ENCODE data around the gene ACBD6. TPM values are rescaled to one million over a fixed set of nuclear protein-coding genes. Genes with fewer than 3 reads are reported as not detected.
"Not testable (repeated sequence)": the region's sequence is repeated elsewhere in the genome, so short reads cannot be mapped to it uniquely, and the experiment has no call there.

ACBD6 gene
- polyA plus RNA-seq (ENCODE audit: insufficient read length in 12 of 12), result 10 to 100 TPM in 11 of 12 donors, not detected in 1; 39.9 to 60.9 (median 48.7) TPM
- long read RNA-seq, donor 1, transcript ACBD6-201 (8 exons, 1,670 nt), result major isoform, 9 of 18 reads
- long read RNA-seq, donor 1, partial matches to known transcripts, result 8 of 18 reads
- long read RNA-seq, donor 1, other reads (novel, unspliced or antisense), result 0 of 18 reads
- long read RNA-seq, donor 2, transcript ACBD6-201 (8 exons, 1,670 nt), result major isoform, 17 of 17 reads
- long read RNA-seq, donor 2, partial matches to known transcripts, result 0 of 17 reads
- long read RNA-seq, donor 2, other reads (novel, unspliced or antisense), result 0 of 17 reads
- long read RNA-seq, donor 3, transcript ACBD6-201 (8 exons, 1,670 nt), result major isoform, 13 of 13 reads
- long read RNA-seq, donor 3, partial matches to known transcripts, result 0 of 13 reads
- long read RNA-seq, donor 3, other reads (novel, unspliced or antisense), result 0 of 13 reads
- long read RNA-seq, donor 4, partial matches to known transcripts, result 0 of 2 reads
- long read RNA-seq, donor 4, other reads (novel, unspliced or antisense), result 0 of 2 reads
- long read RNA-seq, donor 5, transcript ACBD6-201 (8 exons, 1,670 nt), result major isoform, 11 of 19 reads
- long read RNA-seq, donor 5, partial matches to known transcripts, result 8 of 19 reads
- long read RNA-seq, donor 5, other reads (novel, unspliced or antisense), result 0 of 19 reads
- long read RNA-seq, donor 6, transcript ACBD6-201 (8 exons, 1,670 nt), result major isoform, 11 of 11 reads
- long read RNA-seq, donor 6, partial matches to known transcripts, result 0 of 11 reads
- long read RNA-seq, donor 6, other reads (novel, unspliced or antisense), result 0 of 11 reads
- long read RNA-seq, donor 7, transcript ACBD6-201 (8 exons, 1,670 nt), result major isoform, 9 of 9 reads
- long read RNA-seq, donor 7, partial matches to known transcripts, result 0 of 9 reads
- long read RNA-seq, donor 7, other reads (novel, unspliced or antisense), result 0 of 9 reads
- long read RNA-seq, donor 8, transcript ACBD6-201 (8 exons, 1,670 nt), result major isoform, 21 of 21 reads
- long read RNA-seq, donor 8, partial matches to known transcripts, result 0 of 21 reads
- long read RNA-seq, donor 8, other reads (novel, unspliced or antisense), result 0 of 21 reads
- long read RNA-seq, donor 9, transcript ACBD6-201 (8 exons, 1,670 nt), result major isoform, 10 of 10 reads
- long read RNA-seq, donor 9, partial matches to known transcripts, result 0 of 10 reads
- long read RNA-seq, donor 9, other reads (novel, unspliced or antisense), result 0 of 10 reads
- long read RNA-seq, donor 10, transcript ACBD6-201 (8 exons, 1,670 nt), result major isoform, 15 of 15 reads
- long read RNA-seq, donor 10, partial matches to known transcripts, result 0 of 15 reads
- long read RNA-seq, donor 10, other reads (novel, unspliced or antisense), result 0 of 15 reads
- long read RNA-seq, donor 11, transcript ACBD6-201 (8 exons, 1,670 nt), result major isoform, 12 of 12 reads
- long read RNA-seq, donor 11, partial matches to known transcripts, result 0 of 12 reads
- long read RNA-seq, donor 11, other reads (novel, unspliced or antisense), result 0 of 12 reads

DNA sequence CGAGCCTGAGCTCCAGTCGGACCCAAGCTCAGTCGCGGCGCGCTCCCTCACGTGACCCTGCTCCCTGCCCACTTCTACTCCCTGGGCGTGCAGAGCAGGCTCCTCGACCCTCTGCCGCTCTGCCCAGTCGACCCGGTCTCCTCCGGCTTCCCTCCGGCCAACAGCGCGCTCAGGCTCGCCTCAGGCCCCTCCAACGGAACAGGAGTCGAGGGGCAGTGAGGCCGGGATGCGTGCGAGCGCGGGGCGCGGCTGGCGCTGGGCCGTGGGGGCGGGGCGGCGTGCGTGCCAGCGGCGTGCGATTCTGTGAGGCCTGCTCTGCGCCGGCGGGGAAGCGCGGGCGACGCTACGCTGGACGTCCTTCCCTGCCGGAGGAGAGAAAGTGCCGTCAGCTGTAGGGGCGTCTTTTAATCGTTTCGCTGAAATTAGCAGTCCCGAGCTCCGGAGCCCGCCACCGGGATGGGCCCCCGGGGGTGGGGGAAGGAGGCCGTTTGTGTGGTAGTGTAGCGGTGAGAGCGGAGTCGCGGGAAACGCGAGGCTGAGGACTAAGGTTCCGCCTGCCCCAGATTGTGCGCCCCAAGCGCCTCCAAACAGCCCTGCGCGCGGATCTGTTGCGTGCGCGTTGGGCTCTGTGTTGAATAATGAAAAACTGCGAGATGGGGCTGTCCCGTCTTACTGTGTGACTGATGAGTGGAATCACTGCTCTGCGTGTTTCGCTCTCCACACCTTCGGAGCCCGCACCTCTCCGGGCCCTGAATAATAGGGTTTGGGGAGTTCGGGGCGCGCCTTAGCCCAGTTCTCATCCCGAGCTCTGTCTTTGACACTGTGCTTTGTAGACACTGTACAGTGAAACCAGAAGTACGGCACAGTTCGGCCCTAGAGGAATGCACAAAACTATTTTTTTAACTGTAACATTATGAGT, at the start of gene ACBD6:
ACBD6 (minus strand) TSS at position 217 of the 919 bp plus-strand sequence. CDS start 311 bp downstream, outside the sequence.
- peak; percentile 91 for DNase-seq

DNA sequence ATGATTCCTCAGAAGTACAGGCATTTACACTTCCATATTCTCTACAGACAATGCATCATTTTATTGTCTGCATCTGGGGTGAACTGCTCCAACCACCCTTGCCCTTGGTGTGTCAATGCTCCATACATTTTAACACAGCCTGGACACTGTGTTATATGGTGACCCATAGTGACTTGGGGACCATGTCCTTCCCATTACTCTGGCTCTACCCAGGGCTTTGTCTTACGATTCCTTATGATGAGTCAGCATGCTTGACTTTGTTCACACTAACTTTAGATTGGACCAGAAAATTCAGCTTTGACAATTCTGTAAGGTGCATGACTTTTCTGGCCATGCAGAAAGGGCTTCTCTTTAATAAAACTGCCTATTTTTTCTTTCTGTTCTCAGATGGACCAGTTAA, 49.6 kb upstream of the ACBD6 start:
- DNase-seq, result no peak

- no peak for DNase-seq
Measured at GRCh38 chr1:180550241-180550640, 47.9 kb upstream of the ACBD6 start.

GRCh38 chr1:180549770-180550169, 47.4 kb upstream of the ACBD6 start:
- DNase-seq, result not testable (repeated sequence)

GRCh38 chr1:180548686-180549317, 46.4 kb upstream of the ACBD6 start:
- no peak for DNase-seq

DNA sequence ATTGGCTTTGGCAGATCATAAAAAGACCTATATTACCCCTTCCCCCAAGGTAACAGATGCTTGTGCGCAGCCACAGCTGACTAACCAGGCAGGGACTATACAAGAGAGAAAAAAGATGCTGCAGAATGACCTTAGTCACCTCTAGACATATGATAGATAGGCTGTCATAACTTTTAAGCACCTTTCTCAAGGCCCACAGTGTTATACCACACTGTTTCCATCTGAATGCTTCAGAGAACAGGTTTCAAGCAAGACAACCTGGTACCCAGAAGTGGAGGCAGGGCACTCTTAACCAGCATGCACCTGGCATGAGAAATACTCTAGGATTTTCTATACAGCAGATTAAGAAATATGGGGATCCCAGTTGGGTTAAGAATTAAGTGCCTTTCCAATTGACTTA, 43.6 kb upstream of the ACBD6 start:
- no peak for DNase-seq

DNA sequence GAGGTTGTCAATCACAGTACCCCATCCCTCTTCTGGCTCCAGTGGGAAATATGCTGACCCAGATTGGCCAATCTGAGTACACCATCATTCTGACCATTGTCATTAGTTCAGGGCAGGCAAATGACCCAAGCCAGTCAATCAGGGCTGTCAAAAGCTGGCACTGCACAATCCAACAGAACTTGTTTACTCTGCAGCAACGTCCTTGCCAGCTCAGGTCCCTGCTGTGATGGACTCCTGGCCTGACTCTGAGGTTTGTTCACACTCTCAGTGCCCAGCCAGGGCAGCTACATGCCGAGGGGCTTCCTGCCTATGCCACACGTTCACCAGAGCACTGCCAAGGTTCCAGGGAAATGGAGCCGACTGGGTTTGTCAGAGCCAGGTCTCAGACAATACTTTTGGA, 41.7 kb upstream of the ACBD6 start:
- no peak for DNase-seq

DNA sequence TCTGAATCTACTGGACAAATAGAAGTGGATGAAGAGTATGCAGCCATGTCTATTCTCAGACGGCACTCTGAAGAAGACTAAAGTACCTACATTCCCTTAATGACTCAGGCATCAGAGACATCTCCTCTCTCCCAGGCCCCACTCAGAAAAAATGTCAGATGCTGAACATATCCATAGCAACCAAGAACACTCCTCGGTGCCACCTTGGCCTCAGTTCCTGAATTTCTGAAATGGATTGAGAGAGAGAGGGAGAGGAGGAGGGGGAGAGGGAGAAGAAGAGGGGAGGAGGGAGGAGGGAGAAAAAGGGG, 40.4 kb upstream of the ACBD6 start:
- DNase-seq, result peak; percentile 7

DNA sequence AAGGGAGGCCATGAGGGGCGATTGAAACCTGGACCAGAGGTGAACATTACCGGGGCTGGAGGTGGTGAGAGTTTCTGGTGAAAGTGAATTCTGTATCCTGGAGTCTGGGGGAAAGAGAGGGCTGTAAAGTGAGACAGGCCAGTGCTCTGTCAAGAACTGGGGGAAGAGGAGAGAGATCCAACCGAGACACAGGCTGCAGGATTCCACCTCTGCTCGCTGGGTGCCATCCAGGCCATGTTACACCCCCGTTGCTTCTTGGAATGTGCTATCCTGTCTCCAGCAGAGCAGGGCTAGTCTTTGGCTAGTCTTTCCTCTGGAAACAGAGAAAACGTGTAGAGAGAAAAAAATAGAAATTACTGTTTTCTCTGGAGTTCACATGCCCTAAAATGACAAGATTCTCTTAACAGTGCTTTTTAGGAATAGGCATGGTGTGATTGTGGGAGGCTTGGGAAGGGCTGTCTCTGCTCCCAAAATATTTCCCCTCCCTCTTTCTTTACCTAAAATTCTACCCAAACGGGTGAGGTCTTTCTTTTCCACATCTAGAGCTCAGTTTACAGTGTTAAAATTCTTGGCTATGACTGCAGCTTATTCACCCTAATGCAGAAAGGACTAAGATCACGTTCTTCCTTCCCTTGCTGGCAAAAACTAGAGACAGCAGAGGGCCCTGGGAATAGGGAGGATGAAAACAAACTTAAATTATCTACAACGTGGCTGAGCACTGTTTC, 39.9 kb upstream of the ACBD6 start:
- peak; percentile 10 for DNase-seq

DNA sequence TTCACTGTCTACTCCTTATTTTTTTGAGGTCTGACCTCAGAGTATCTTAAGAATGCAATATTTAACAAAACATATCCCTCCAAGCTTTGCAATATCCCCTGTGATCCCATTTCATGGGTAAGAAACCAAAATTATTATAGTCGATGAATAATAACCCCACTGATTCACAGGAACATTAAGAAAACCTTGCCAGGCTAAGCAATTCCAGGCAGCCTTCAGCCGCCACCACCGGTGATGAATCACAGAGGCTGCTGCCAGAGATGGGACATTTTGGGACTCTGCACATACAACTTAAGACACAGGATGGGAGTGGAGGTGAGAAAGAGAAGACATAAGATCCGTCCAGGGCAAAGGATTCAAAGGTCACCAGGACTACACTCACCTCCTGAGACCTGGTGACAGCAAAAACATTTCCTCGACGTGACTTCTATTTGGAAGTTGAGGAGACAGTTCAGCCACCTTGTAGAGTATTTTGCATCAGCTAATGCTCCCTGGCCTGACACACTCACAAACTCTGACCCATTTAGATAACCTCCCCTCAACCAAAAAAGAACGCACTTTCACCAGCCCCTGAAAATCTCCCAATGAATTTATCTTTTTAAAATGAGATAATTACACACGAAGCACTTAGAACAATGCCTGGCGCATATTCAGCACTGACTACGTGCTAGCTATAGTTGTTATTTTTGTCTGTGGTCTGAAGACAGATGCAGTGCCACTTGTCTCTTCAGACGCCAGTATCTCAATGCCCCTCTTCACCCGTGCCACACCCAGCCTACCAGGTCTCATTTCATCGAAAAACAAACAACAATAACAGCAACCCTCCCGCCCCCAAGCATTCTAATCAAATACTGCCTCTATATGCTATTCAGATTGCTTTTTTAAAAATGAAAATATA, 38.6 kb upstream of the ACBD6 start:
- DNase-seq, result no peak

GRCh38 chr1:180539136-180539535, 36.8 kb upstream of the ACBD6 start:
- no peak for DNase-seq

- no peak for DNase-seq
Measured at GRCh38 chr1:180536821-180537372, 34.5 kb upstream of the ACBD6 start.

GRCh38 chr1:180535418-180535999, 33.1 kb upstream of the ACBD6 start:
- DNase-seq, result no peak

DNA sequence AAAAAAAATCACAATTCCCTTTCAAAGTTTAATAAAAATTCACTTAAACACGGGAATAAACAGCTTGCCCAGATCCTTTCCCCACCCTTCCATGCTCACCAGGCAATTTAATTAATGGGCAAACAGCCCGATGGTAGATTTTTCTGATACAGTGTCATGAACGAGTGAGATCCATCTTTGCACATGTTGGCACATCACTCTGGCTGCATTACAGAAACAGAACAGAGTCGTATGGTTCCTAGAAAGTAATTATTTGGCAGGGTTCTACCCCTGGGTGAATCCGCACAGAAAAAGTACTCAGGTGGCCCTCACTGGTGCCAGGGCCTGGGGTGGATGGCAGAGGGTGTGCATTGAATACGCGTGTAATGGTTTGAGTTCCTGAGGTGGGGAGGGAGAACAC, 31.8 kb upstream of the ACBD6 start:
- no peak for DNase-seq

DNA sequence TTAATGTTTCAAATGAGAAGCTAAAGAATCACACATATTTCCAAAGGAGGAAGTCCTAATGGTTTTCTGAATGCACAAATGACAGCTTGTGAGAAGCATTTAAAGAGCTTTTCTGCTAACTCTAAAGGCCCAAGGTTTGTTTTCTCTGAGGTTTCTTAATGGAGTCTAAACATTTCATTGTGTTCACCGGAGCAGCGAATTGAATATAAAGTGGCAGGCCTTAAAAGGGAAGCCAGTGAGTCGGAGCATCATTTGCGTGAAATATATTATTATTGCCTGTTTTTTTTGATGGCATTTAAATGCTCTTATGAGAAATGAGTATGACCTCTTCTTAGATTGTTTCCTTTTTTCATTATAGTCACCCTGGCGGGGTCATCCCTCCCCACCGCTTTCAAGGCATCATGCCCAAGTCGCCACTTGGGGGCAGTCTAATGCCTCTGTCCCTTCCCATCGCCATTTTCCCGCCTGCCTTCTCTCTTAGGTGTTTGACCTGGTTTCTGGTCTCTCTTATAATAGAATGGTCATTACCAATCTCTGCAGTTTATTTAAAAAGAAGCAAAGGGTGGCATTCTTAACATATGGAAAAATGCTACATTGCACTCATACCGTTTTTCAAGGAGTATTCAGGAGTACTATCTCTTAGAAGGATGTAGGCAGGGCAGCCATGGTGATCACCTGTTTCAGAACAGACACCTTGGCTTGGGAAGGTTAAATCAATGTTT, 31.1 kb upstream of the ACBD6 start:
- peak; percentile 49 for DNase-seq

- no peak for DNase-seq
Measured at GRCh38 chr1:180532854-180533253, 30.5 kb upstream of the ACBD6 start.

DNA sequence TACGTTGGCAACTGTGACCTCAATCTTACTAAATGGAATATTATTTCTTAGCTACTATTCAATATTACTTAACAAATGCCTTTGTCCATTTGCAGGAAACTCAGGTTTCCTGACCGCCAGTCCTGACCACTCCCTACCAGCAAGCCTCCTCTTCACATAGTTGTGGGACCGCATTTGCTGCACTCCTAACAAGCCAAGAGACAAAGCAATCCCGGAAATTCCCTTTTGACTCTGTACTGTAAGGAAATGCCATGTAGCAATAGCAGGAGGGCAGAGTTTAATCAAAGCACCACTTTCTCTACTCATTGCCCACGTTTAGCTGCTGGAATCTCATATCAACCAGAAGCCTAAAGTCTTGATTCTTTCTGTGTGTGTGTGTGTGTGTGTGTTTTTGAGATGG, 28.1 kb upstream of the ACBD6 start:
- no peak for DNase-seq
